Mesenchymal stem cell (in vitro differentiated cells and primary cell): ENCODE results near the gene PFDN6.

Experiments
- DNase-seq: peaks from one replicate; pipeline ENCODE4 v3.0.0-alpha.2; 2013
- H2AFZ ChIP-seq: one replicate; pipeline ENCODE4 v1.6.1; 2013; ENCODE audit warnings: low read depth, mild to moderate bottlenecking, control low read depth, inconsistent platforms, low read length, moderate library complexity
- H2AK5ac ChIP-seq: 2 replicates; pipeline ENCODE4 v1.6.1; 2013; ENCODE audit warnings: low read length, moderate library complexity, mild to moderate bottlenecking, inconsistent platforms; ENCODE audit not compliant: severe bottlenecking
- H2BK120ac ChIP-seq: one replicate; pipeline ENCODE4 v1.6.1; 2013; ENCODE audit warnings: low read depth, mild to moderate bottlenecking, inconsistent platforms, low read length, moderate library complexity
- H2BK12ac ChIP-seq, 2 experiments: one replicate each; pipeline ENCODE4 v1.6.1; 2013; ENCODE audit warnings: inconsistent platforms in 2 of 2, low read length in 2 of 2, mild to moderate bottlenecking in 2 of 2, moderate library complexity in 2 of 2, control low read depth in 1 of 2
- H2BK15ac ChIP-seq: one replicate; pipeline ENCODE4 v1.6.1; 2013; ENCODE audit warnings: mild to moderate bottlenecking, low read depth, inconsistent platforms; ENCODE audit not compliant: poor library complexity, severe bottlenecking
- H2BK5ac ChIP-seq: 2 replicates; pipeline ENCODE4 v1.6.1; 2013; ENCODE audit warnings: low read depth, mild to moderate bottlenecking, low read length, control low read depth, inconsistent platforms; ENCODE audit not compliant: poor library complexity, severe bottlenecking
- H3K14ac ChIP-seq, 2 experiments: one replicate each; pipeline ENCODE4 v1.6.1; 2013; ENCODE audit warnings: inconsistent platforms in 2 of 2, low read length in 2 of 2, control low read depth in 1 of 2, mild to moderate bottlenecking in 1 of 2, moderate library complexity in 1 of 2
- H3K18ac ChIP-seq, 2 experiments: one replicate each; pipeline ENCODE4 v1.6.1; 2013; ENCODE audit warnings: inconsistent platforms in 2 of 2, low read length in 2 of 2, control low read depth in 1 of 2, low read depth in 1 of 2, mild to moderate bottlenecking in 1 of 2
- H3K23ac ChIP-seq, 2 experiments: one replicate each; pipeline ENCODE4 v1.6.1; 2013; ENCODE audit warnings: inconsistent platforms in 2 of 2, low read length in 2 of 2, mild to moderate bottlenecking in 2 of 2, moderate library complexity in 2 of 2, control low read depth in 1 of 2
- H3K27ac ChIP-seq: 2 replicates; pipeline ENCODE4 v1.5.1; 2013; ENCODE audit warnings: mild to moderate bottlenecking, moderate library complexity, low read length, control low read depth, inconsistent platforms; ENCODE audit not compliant: poor library complexity, severe bottlenecking
- H3K27me3 ChIP-seq, 2 experiments: 2 replicates each; pipeline versions ENCODE4 v1.6.1 to v1.7.0; 2013; ENCODE audit warnings: low read length in 2 of 2, mild to moderate bottlenecking in 2 of 2, moderate library complexity in 2 of 2, control low read depth in 1 of 2, inconsistent platforms in 1 of 2; ENCODE audit not compliant: control insufficient read depth in 1 of 2, insufficient read depth in 1 of 2
- H3K36me3 ChIP-seq, 2 experiments: 2 replicates each; pipeline versions ENCODE4 v1.6.1 to v1.7.0; 2013; ENCODE audit warnings: low read length in 2 of 2, control low read depth in 1 of 2, inconsistent platforms in 1 of 2, low read depth in 1 of 2, mild to moderate bottlenecking in 1 of 2; ENCODE audit not compliant: insufficient read depth in 2 of 2, control insufficient read depth in 1 of 2
- H3K4ac ChIP-seq, 2 experiments: one replicate each; pipeline ENCODE4 v1.6.1; 2013; ENCODE audit warnings: inconsistent platforms in 2 of 2, low read length in 2 of 2, mild to moderate bottlenecking in 2 of 2, moderate library complexity in 2 of 2, control low read depth in 1 of 2, low read depth in 1 of 2
- H3K4me1 ChIP-seq: 2 replicates; pipeline ENCODE4 v1.6.1; 2013; ENCODE audit warnings: low read depth, low read length, control low read depth; ENCODE audit not compliant: control insufficient read depth, insufficient read depth
- H3K4me2 ChIP-seq: 2 replicates; pipeline ENCODE4 v1.6.1; 2013; ENCODE audit warnings: low read length, mild to moderate bottlenecking, inconsistent platforms; ENCODE audit not compliant: poor library complexity, severe bottlenecking
- H3K4me3 ChIP-seq, 2 experiments: 2 replicates each; pipeline versions ENCODE4 v1.5.1 to v1.7.0; 2013; ENCODE audit warnings: low read length in 2 of 2, mild to moderate bottlenecking in 2 of 2, control low read depth in 1 of 2, low read depth in 1 of 2; ENCODE audit not compliant: insufficient read depth in 1 of 2
- H3K79me1 ChIP-seq: replicated peaks from 2 replicates; pipeline ENCODE4 v1.6.1; 2013; ENCODE audit warnings: mild to moderate bottlenecking, control low read depth, low read length, inconsistent platforms; ENCODE audit not compliant: poor library complexity, severe bottlenecking
- H3K9ac ChIP-seq: 2 replicates; pipeline ENCODE4 v1.7.0; 2013; ENCODE audit warnings: mild to moderate bottlenecking, low read length, moderate library complexity
- H3K9me3 ChIP-seq: 2 replicates; pipeline ENCODE4 v1.7.0; 2013; ENCODE audit warnings: mild to moderate bottlenecking, low read length; ENCODE audit not compliant: control insufficient read depth
- H4K8ac ChIP-seq: one replicate; pipeline ENCODE4 v1.6.1; 2013; ENCODE audit warnings: inconsistent platforms, mild to moderate bottlenecking, low read length, moderate library complexity
- H4K91ac ChIP-seq: one replicate; pipeline ENCODE4 v1.6.1; 2013; ENCODE audit warnings: mild to moderate bottlenecking, low read length, inconsistent platforms
- WGBS: methylation state at CpG from one replicate; pipeline ENCODE4 v1.1.7; 2013; ENCODE audit warnings: mixed read lengths; 5-methylcytosine and 5-hydroxymethylcytosine counted together

The PFDN6 gene

GRCh38 chr6:33333666-33334065 lies 44.3 kb downstream of the PFDN6 start:
- Histone ChIP-seq H2AFZ (no peak overlapping the region), H4K8ac (no peak overlapping the region), H3K4me3 (no peak overlapping the region), H3K18ac (no peak overlapping the region), H3K14ac (no peak overlapping the region), H2BK15ac (no peak overlapping the region), H2BK120ac (no peak overlapping the region), H2BK12ac (no peak overlapping the region), H3K9me3 (no peaks in the 10 kb centered on the region), H3K4ac (no peak overlapping the region), H4K91ac (no peak overlapping the region), H3K23ac (no peak overlapping the region), H3K79me1 (no peaks in the 10 kb centered on the region), H3K4me2 (no peak overlapping the region), H3K9ac (no peak overlapping the region), H3K4me1 (no peaks in the 10 kb centered on the region), H3K27ac (no peak overlapping the region), H2AK5ac (no peak overlapping the region), H2BK5ac (no peak overlapping the region), H3K27me3 (peaks cover 0 to 11% of the 10 kb centered on the region in 2 experiments), H3K36me3 (no peaks in the 10 kb centered on the region)
- 85% methylated on average over 1 of the region's 4 CpGs for WGBS
- DNase-seq = no peak

GRCh38 chr6:33335916-33336315 lies 46.5 kb downstream of the PFDN6 start:
- H3K4me1 ChIP-seq = no peaks in the 10 kb centered on the region
- no peaks in the 10 kb centered on the region for H3K36me3 ChIP-seq
- H2AK5ac ChIP-seq = no peak overlapping the region
- H3K23ac ChIP-seq = no peak overlapping the region
- H3K18ac ChIP-seq = no peak overlapping the region
- no peak overlapping the region for H2BK12ac ChIP-seq
- no peak overlapping the region for H2BK15ac ChIP-seq
- H2BK5ac ChIP-seq = no peak overlapping the region
- H3K79me1 ChIP-seq = no peaks in the 10 kb centered on the region
- H3K4me3 ChIP-seq = no peak overlapping the region
- H4K91ac ChIP-seq = no peak overlapping the region
- H3K27me3 ChIP-seq = peaks cover 0 to 16% of the 10 kb centered on the region in 2 experiments
- H3K4ac ChIP-seq = no peak overlapping the region
- 95% methylated on average over 4 of the region's 4 CpGs for WGBS
- no peak overlapping the region for H4K8ac ChIP-seq
- no peak overlapping the region for H3K4me2 ChIP-seq
- no peak overlapping the region for H3K9ac ChIP-seq
- H3K27ac ChIP-seq = no peak overlapping the region
- H2AFZ ChIP-seq = no peak overlapping the region
- no peaks in the 10 kb centered on the region for H3K9me3 ChIP-seq
- H2BK120ac ChIP-seq = no peak overlapping the region
- DNase-seq = no peak
- H3K14ac ChIP-seq = no peak overlapping the region

- Histone ChIP-seq H3K36me3 (no peaks in the 10 kb centered on the region), H3K4ac (no peak overlapping the region), H2AK5ac (no peak overlapping the region), H3K4me3 (no peak overlapping the region), H4K8ac (no peak overlapping the region), H3K79me1 (no peaks in the 10 kb centered on the region), H3K27ac (no peak overlapping the region), H2BK120ac (no peak overlapping the region), H3K23ac (no peak overlapping the region), H3K9ac (no peak overlapping the region), H2BK15ac (no peak overlapping the region), H2BK12ac (no peak overlapping the region), H3K14ac (no peak overlapping the region), H3K9me3 (no peaks in the 10 kb centered on the region), H2BK5ac (no peak overlapping the region), H3K4me1 (no peaks in the 10 kb centered on the region), H3K27me3 (peaks cover 0 to 22% of the 10 kb centered on the region in 2 experiments), H4K91ac (no peak overlapping the region), H3K18ac (no peak overlapping the region), H3K4me2 (no peak overlapping the region), H2AFZ (no peak overlapping the region)
- WGBS = 85% methylated on average over 2 of the region's 3 CpGs
- DNase-seq = no peak
Observed at GRCh38 chr6:33336495-33336894, 47.1 kb downstream of the PFDN6 start.

- Histone ChIP-seq H2AK5ac (no peak overlapping the region), H3K9ac (no peak overlapping the region), H2BK5ac (no peak overlapping the region), H3K4me2 (no peak overlapping the region), H3K14ac (no peak overlapping the region), H4K91ac (no peak overlapping the region), H3K79me1 (no peaks in the 10 kb centered on the region), H3K36me3 (no peaks in the 10 kb centered on the region), H3K4ac (no peak overlapping the region), H3K4me3 (no peak overlapping the region), H3K27ac (no peak overlapping the region), H3K23ac (no peak overlapping the region), H2AFZ (no peak overlapping the region), H3K27me3 (peaks cover 0 to 36% of the 10 kb centered on the region in 2 experiments), H3K4me1 (no peaks in the 10 kb centered on the region), H2BK15ac (no peak overlapping the region), H4K8ac (no peak overlapping the region), H2BK120ac (no peak overlapping the region), H3K18ac (no peak overlapping the region), H3K9me3 (no peaks in the 10 kb centered on the region), H2BK12ac (no peak overlapping the region)
- 92% methylated on average over 6 of the region's 6 CpGs for WGBS
- DNase-seq = no peak
Observed at GRCh38 chr6:33339193-33339592, 49.8 kb downstream of the PFDN6 start.
